ENCODE results near the gene NELFCD.

DNA sequence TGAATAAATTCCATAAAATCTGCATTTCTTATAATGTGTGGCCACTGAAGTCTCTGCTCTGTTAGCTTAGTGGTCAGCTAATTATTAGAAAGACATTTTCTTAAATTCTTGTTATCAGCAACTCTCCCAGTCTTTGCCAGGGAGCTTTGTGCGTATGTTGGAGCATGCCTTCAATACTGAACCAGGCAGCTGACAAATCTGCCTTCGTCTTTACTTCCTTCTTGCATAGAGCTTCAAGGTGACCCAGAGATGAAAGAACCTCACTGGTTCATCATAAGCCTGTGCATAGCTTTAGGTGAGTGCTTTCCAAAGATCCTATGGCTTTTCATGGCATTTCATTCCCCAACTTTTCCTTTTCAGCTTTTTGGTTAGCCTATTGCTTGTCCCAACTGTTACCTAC, 43.0 kb upstream of the NELFCD start:
- TF ChIP-seq, protein P1, sequence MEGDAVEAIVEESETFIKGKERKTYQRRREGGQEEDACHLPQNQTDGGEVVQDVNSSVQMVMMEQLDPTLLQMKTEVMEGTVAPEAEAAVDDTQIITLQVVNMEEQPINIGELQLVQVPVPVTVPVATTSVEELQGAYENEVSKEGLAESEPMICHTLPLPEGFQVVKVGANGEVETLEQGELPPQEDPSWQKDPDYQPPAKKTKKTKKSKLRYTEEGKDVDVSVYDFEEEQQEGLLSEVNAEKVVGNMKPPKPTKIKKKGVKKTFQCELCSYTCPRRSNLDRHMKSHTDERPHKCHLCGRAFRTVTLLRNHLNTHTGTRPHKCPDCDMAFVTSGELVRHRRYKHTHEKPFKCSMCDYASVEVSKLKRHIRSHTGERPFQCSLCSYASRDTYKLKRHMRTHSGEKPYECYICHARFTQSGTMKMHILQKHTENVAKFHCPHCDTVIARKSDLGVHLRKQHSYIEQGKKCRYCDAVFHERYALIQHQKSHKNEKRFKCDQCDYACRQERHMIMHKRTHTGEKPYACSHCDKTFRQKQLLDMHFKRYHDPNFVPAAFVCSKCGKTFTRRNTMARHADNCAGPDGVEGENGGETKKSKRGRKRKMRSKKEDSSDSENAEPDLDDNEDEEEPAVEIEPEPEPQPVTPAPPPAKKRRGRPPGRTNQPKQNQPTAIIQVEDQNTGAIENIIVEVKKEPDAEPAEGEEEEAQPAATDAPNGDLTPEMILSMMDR (IDR thresholded peaks at IDR 0.05 in 2 of 3, conservative IDR thresholded peaks at IDR 0.05 in 1 of 3; ENCODE audit: borderline replicate concordance in 1 of 3, insufficient read depth in 1 of 3, low read depth in 2 of 3, low read length in 2 of 3): no peak
- TF ChIP-seq POLR2A (IDR thresholded peaks at IDR 0.05; ENCODE audit: borderline replicate concordance, extremely low read depth, insufficient read depth, insufficient read length) (no peak), EGR1 (IDR thresholded peaks at IDR 0.05; ENCODE audit: low read depth) (no peak), POLR2AphosphoS5 (IDR thresholded peaks at IDR 0.05; ENCODE audit: low read depth, low read length) (no peak), EZH2phosphoT487 (IDR thresholded peaks at IDR 0.05; ENCODE audit: borderline replicate concordance) (no peak), ZFX (IDR thresholded peaks at IDR 0.05) (no peak), ZNF274 (IDR thresholded peaks at IDR 0.05; ENCODE audit: low read depth, low read length) (no peak), RAD21 (IDR thresholded peaks at IDR 0.05; ENCODE audit: low read depth) (no peak)
- TF ChIP-seq, protein P2, sequence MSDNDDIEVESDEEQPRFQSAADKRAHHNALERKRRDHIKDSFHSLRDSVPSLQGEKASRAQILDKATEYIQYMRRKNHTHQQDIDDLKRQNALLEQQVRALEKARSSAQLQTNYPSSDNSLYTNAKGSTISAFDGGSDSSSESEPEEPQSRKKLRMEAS (IDR thresholded peaks at IDR 0.05): no peak
